Trophoblast cell (in vitro differentiated cells and primary cell): ENCODE results near the gene TMEM141.
"Not testable (repeated sequence)": the region's sequence is repeated elsewhere in the genome, so short reads cannot be mapped to it uniquely, and the experiment has no call there.

ENCODE experiments used
- DNase-seq, 2 donors: peaks; one replicate each; pipeline ENCODE4 v3.0.0-alpha.2; 2016
- H2AFZ ChIP-seq: 2 replicates; pipeline ENCODE4 v1.6.1; 2013; ENCODE audit warnings: low read length, moderate library complexity, mild to moderate bottlenecking; ENCODE audit not compliant: insufficient read depth, poor library complexity
- H2AK5ac ChIP-seq: 2 replicates; pipeline ENCODE4 v1.6.1; 2013; ENCODE audit warnings: mild to moderate bottlenecking, low read length
- H2BK120ac ChIP-seq: 2 replicates; pipeline ENCODE4 v1.6.1; 2013; ENCODE audit warnings: low read length, mild to moderate bottlenecking, moderate library complexity; ENCODE audit not compliant: insufficient read depth, poor library complexity
- H2BK12ac ChIP-seq: 2 replicates; pipeline ENCODE4 v1.6.1; 2013; ENCODE audit warnings: mild to moderate bottlenecking, low read length, moderate library complexity
- H2BK5ac ChIP-seq: 2 replicates; pipeline ENCODE4 v1.6.1; 2013; ENCODE audit warnings: low read length, low read depth, moderate library complexity, mild to moderate bottlenecking; ENCODE audit not compliant: poor library complexity
- H3K14ac ChIP-seq: 2 replicates; pipeline ENCODE4 v1.6.1; 2013; ENCODE audit warnings: mild to moderate bottlenecking, low read length
- H3K18ac ChIP-seq: 2 replicates; pipeline ENCODE4 v1.6.1; 2013; ENCODE audit warnings: mild to moderate bottlenecking, low read length
- H3K23ac ChIP-seq: 2 replicates; pipeline ENCODE4 v1.6.1; 2013; ENCODE audit warnings: low read length
- H3K27ac ChIP-seq: 2 replicates; pipeline ENCODE4 v1.5.1; 2013; ENCODE audit warnings: low read depth, mild to moderate bottlenecking, inconsistent platforms, low read length, moderate library complexity
- H3K27me3 ChIP-seq: 2 replicates; pipeline ENCODE4 v1.6.1; 2013; ENCODE audit warnings: inconsistent platforms, mild to moderate bottlenecking, low read length, moderate library complexity; ENCODE audit not compliant: insufficient read depth
- H3K36me3 ChIP-seq, 2 experiments: 1 replicate in 1 of 2; 2 replicates in 1 of 2; pipeline ENCODE4 v1.6.1; 2013; ENCODE audit warnings: low read length in 2 of 2, mild to moderate bottlenecking in 2 of 2, moderate library complexity in 1 of 2; ENCODE audit not compliant: insufficient read depth in 2 of 2, control insufficient read depth in 1 of 2
- H3K4ac ChIP-seq: 2 replicates; pipeline ENCODE4 v1.6.1; 2013; ENCODE audit warnings: low read depth, mild to moderate bottlenecking, low read length, moderate library complexity
- H3K4me1 ChIP-seq, 2 experiments: 1 replicate in 1 of 2; 2 replicates in 1 of 2; pipeline ENCODE4 v1.6.1; 2013; ENCODE audit warnings: low read length in 2 of 2, mild to moderate bottlenecking in 2 of 2, moderate library complexity in 1 of 2; ENCODE audit not compliant: insufficient read depth in 2 of 2, control insufficient read depth in 1 of 2
- H3K4me2 ChIP-seq: 2 replicates; pipeline ENCODE4 v1.6.1; 2013; ENCODE audit warnings: inconsistent platforms, mild to moderate bottlenecking, low read length, moderate library complexity
- H3K4me3 ChIP-seq: 2 replicates; pipeline ENCODE4 v1.5.1; 2013; ENCODE audit warnings: mild to moderate bottlenecking, low read depth, low read length, inconsistent platforms
- H3K79me1 ChIP-seq: one replicate; pipeline ENCODE4 v1.6.1; 2013; ENCODE audit warnings: low read length
- H3K79me2 ChIP-seq: 2 replicates; pipeline ENCODE4 v1.6.1; 2013; ENCODE audit warnings: low read length, mild to moderate bottlenecking; ENCODE audit not compliant: control insufficient read depth, insufficient read depth, poor library complexity
- H3K9ac ChIP-seq: 2 replicates; pipeline ENCODE4 v1.6.1; 2013; ENCODE audit warnings: mild to moderate bottlenecking, low read length
- H3K9me3 ChIP-seq: 2 replicates; pipeline ENCODE4 v1.6.1; 2013; ENCODE audit warnings: low read depth, mild to moderate bottlenecking, control low read depth, inconsistent platforms, low read length; ENCODE audit not compliant: insufficient read depth
- H4K12ac ChIP-seq: 2 replicates; pipeline ENCODE4 v1.6.1; 2013; ENCODE audit warnings: low read depth, mild to moderate bottlenecking, low read length, moderate library complexity
- H4K8ac ChIP-seq: 2 replicates; pipeline ENCODE4 v1.6.1; 2013; ENCODE audit warnings: low read depth, mild to moderate bottlenecking, low read length, moderate library complexity
- H4K91ac ChIP-seq: one replicate; pipeline ENCODE4 v1.6.1; 2013; ENCODE audit warnings: low read depth, mild to moderate bottlenecking, low read length, moderate library complexity
- WGBS: extraction: QIAGEN DNeasy Blood & Tissue Kit; methylation state at CpG from one replicate; pipeline ENCODE4 v1.1.7; 2013; ENCODE audit warnings: missing lambda C conversion rate; ENCODE audit not compliant: insufficient read length, insufficient coverage; ENCODE audit errors: extremely low coverage; 5-methylcytosine and 5-hydroxymethylcytosine counted together

The TMEM141 gene

DNA sequence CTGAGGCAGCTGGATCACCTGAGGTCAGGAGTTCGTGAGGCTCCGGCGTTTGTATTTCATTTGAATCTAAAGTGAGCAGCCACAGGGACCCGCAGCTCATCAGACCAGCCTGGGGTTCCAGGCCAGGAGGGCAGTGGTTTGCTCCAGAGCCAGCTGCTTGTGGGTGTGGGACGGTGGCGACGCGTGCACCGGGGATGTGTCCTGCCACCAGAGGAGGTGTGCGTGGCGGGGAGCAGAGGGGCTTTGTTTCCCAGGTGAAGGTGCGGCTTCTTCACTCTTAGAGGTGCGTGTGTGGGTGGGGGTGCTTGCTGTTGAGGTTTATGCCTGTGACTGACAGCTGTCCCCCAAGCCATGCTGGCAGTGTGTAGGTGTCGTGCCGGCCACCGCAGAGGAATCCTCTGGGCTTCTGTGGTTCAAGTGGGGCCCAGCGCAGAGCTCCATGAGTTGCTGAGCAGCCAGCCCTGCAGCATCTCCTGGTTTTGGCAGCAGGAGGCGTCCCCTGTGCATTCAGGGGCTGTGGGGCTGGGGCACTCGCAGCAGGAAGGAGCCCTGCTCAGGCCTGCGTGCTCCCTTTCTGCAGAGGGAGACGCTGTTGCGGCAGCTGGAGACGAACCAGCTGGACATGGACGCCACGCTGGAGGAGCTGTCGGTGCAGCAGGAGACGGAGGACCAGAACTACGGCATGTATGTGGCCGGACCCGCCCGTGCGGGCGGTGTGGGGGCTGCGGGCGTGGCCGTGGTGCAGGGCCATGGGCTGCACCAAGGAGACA, 44.2 kb downstream of the TMEM141 start:
- Histone ChIP-seq H3K4ac (no peak overlapping the region), H2BK5ac (no peak overlapping the region), H4K8ac (no peak overlapping the region), H2BK120ac (no peak overlapping the region), H3K36me3 (peaks cover 73 to 80% of the 10 kb centered on the region in 2 experiments), H3K4me1 (no peaks in the 10 kb centered on the region), H2AK5ac (no peak overlapping the region), H3K4me2 (no peak overlapping the region), H3K23ac (no peak overlapping the region), H3K9ac (no peak overlapping the region), H3K27me3 (no peaks in the 10 kb centered on the region), H3K27ac (no peak overlapping the region), H3K79me2 (no peaks in the 10 kb centered on the region), H3K18ac (no peak overlapping the region), H3K9me3 (no peaks in the 10 kb centered on the region), H3K79me1 (no peaks in the 10 kb centered on the region), H3K14ac (no peak overlapping the region), H2AFZ (no peak overlapping the region), H4K12ac (no peak overlapping the region), H3K4me3 (no peak overlapping the region), H2BK12ac (no peak overlapping the region), H4K91ac (no peak overlapping the region)
- DNase-seq: no peak
- WGBS: no CpG with 5 or more reads among the region's 36 CpGs

GRCh38 chr9:136835932-136836904, 45.1 kb downstream of the TMEM141 start:
- H4K91ac ChIP-seq: no peak overlapping the region
- no CpG with 5 or more reads among the region's 21 CpGs for WGBS
- no peak overlapping the region for H3K23ac ChIP-seq
- H3K14ac ChIP-seq: no peak overlapping the region
- no peak for DNase-seq
- H3K79me2 ChIP-seq: no peaks in the 10 kb centered on the region
- no peak overlapping the region for H2BK12ac ChIP-seq
- H2AFZ ChIP-seq: no peak overlapping the region
- no peaks in the 10 kb centered on the region for H3K79me1 ChIP-seq
- H3K9me3 ChIP-seq: no peaks in the 10 kb centered on the region
- no peak overlapping the region for H3K9ac ChIP-seq
- H2BK5ac ChIP-seq: no peak overlapping the region
- H3K18ac ChIP-seq: no peak overlapping the region
- no peak overlapping the region for H3K4ac ChIP-seq
- H3K4me2 ChIP-seq: no peak overlapping the region
- no peak overlapping the region for H3K27ac ChIP-seq
- no peak overlapping the region for H3K4me3 ChIP-seq
- peaks cover 68 to 75% of the 10 kb centered on the region in 2 experiments for H3K36me3 ChIP-seq
- H2AK5ac ChIP-seq: no peak overlapping the region
- H4K8ac ChIP-seq: no peak overlapping the region
- no peak overlapping the region for H4K12ac ChIP-seq
- H3K27me3 ChIP-seq: no peaks in the 10 kb centered on the region
- H3K4me1 ChIP-seq: peaks cover 0 to 3% of the 10 kb centered on the region in 2 experiments
- H2BK120ac ChIP-seq: no peak overlapping the region

DNA sequence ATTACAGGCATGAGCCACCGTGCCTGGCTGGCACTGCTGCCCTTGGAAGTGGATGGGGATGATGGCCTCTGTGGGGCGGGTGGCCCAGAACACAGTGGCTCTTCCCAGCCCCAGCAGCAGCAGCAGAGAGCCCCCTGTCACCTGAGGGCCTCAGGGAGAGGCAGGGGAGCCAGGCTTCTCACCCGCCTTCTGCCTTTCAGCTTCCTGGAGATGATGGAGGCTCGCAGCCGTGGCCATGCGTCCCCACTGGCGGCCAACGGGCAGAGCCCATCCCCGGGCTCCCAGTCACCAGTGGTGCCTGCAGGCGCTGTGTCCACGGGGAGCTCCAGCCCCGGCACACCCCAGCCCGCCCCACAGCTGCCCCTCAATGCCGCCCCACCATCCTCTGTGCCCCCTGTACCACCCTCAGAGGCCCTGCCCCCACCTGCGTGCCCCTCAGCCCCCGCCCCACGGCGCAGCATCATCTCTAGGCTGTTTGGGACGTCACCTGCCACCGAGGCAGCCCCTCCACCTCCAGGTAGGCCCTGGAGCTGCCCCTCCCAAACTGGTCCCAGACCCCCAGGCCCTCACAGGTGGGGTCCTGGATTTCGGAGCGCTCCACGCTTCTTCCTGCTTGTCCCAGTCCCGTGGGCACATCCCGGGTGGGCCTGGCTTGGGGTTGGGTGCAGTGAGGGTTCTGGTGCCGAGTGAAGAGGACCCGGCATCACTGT, 46.2 kb downstream of the TMEM141 start:
- H4K8ac ChIP-seq: no peak overlapping the region
- H3K4ac ChIP-seq: no peak overlapping the region
- H3K14ac ChIP-seq: no peak overlapping the region
- no peak overlapping the region for H2AK5ac ChIP-seq
- no peak overlapping the region for H3K9ac ChIP-seq
- H3K27me3 ChIP-seq: no peaks in the 10 kb centered on the region
- H2AFZ ChIP-seq: no peak overlapping the region
- no peak overlapping the region for H3K4me2 ChIP-seq
- no CpG with 5 or more reads among the region's 27 CpGs for WGBS
- H2BK5ac ChIP-seq: no peak overlapping the region
- no peak overlapping the region for H2BK12ac ChIP-seq
- no peak overlapping the region for H2BK120ac ChIP-seq
- no peaks in the 10 kb centered on the region for H3K79me1 ChIP-seq
- H3K27ac ChIP-seq: no peak overlapping the region
- no peaks in the 10 kb centered on the region for H3K9me3 ChIP-seq
- no peak overlapping the region for H4K12ac ChIP-seq
- no peak overlapping the region for H3K18ac ChIP-seq
- no peak overlapping the region for H3K23ac ChIP-seq
- H3K36me3 ChIP-seq: peaks cover 58 to 64% of the 10 kb centered on the region in 2 experiments
- DNase-seq: no peak
- H3K79me2 ChIP-seq: no peaks in the 10 kb centered on the region
- peaks cover 0 to 3% of the 10 kb centered on the region in 2 experiments for H3K4me1 ChIP-seq
- no peak overlapping the region for H3K4me3 ChIP-seq
- no peak overlapping the region for H4K91ac ChIP-seq

- DNase-seq, H3K9ac ChIP-seq, H3K23ac ChIP-seq, H3K27me3 ChIP-seq, H2AFZ ChIP-seq, H2BK120ac ChIP-seq, H4K12ac ChIP-seq, H4K91ac ChIP-seq, H2BK5ac ChIP-seq, H3K4ac ChIP-seq, H3K79me2 ChIP-seq, H3K9me3 ChIP-seq, H3K14ac ChIP-seq, H3K4me2 ChIP-seq, H3K18ac ChIP-seq, H3K79me1 ChIP-seq, H3K27ac ChIP-seq, H3K4me3 ChIP-seq, H4K8ac ChIP-seq, H3K4me1 ChIP-seq, H2BK12ac ChIP-seq, H2AK5ac ChIP-seq: not testable (repeated sequence)
- WGBS: no CpG with 5 or more reads among the region's 15 CpGs
- H3K36me3 ChIP-seq: peaks cover 52 to 58% of the 10 kb centered on the region in 2 experiments
Measured at GRCh38 chr9:136837856-136838277, 46.7 kb downstream of the TMEM141 start.
